Endothelial cell of umbilical vein (primary cell): ENCODE results near the gene CNTN5. TPM values are rescaled to one million over a fixed set of nuclear protein-coding genes. Genes with fewer than 3 reads are reported as not detected.
"Not testable (repeated sequence)": the region's sequence is repeated elsewhere in the genome, so short reads cannot be mapped to it uniquely, and the experiment has no call there.

ENCODE experiments used
- BruUV-seq: library from RNA; stranded (reverse); fragments of 400-500 nt; replicated peaks from 2 replicates; lab custom pipeline; 2021; lab: Mats Ljungman, UMichigan
- CTCF ChIA-PET: fragments of 300-600, 350-600 bp; sonication (Branson Sonifier 250); formaldehyde crosslinking; loops from one replicate; lab custom pipeline; 2021; ENCODE audit warnings: antibody characterized with exemption, inconsistent platforms; lab: Charles Lee
- POLR2A ChIA-PET: fragments of 300-600, 350-600 bp; sonication (Branson Sonifier 250); formaldehyde crosslinking; loops from one replicate; lab custom pipeline; 2021; ENCODE audit warnings: antibody characterized with exemption, inconsistent platforms; lab: Charles Lee
- DNase-seq: peaks from one replicate; pipeline ENCODE4 v3.0.0-alpha.2; 2011; ENCODE audit warnings: low read depth, low spot score
- FAIRE-seq: peaks from 2 replicates; lab custom pipeline; 2011; peaks lifted over from hg19 to GRCh38; lab: Jason Lieb, UNC
- H2AFZ ChIP-seq: 2 replicates; pipeline ENCODE4 v1.6.0; 2012; ENCODE audit warnings: low read depth, low read length, control low read depth, inconsistent platforms
- H3K27ac ChIP-seq: 2 replicates; pipeline ENCODE4 v1.5.1; 2011; ENCODE audit warnings: low read depth, mild to moderate bottlenecking, control low read depth, low read length, moderate library complexity; ENCODE audit not compliant: insufficient read depth
- H3K27me3 ChIP-seq, 2 experiments: 2 replicates each; pipeline versions ENCODE4 v1.6.0 to v1.6.1; 2011; ENCODE audit warnings: low read length in 2 of 2, mixed read lengths in 1 of 2; ENCODE audit not compliant: control insufficient read depth in 2 of 2, insufficient read depth in 2 of 2
- H3K36me3 ChIP-seq, 2 experiments: 2 replicates in 1 of 2; 3 replicates in 1 of 2; pipeline ENCODE4 v1.5.1; 2011; ENCODE audit warnings: low read length in 2 of 2, mild to moderate bottlenecking in 1 of 2, moderate library complexity in 1 of 2; ENCODE audit not compliant: control insufficient read depth in 2 of 2, insufficient read depth in 2 of 2; ENCODE audit errors: extremely low read depth in 1 of 2
- H3K4me1 ChIP-seq: 3 replicates; pipeline ENCODE4 v1.5.1; 2011; ENCODE audit warnings: mild to moderate bottlenecking, low read length; ENCODE audit not compliant: control insufficient read depth, insufficient read depth; ENCODE audit errors: extremely low read depth
- H3K4me2 ChIP-seq: 2 replicates; pipeline ENCODE4 v1.6.1; 2011; ENCODE audit warnings: low read length, control low read depth, mixed read lengths; ENCODE audit not compliant: insufficient read depth
- H3K4me3 ChIP-seq, 3 experiments: fragments of 200-600 bp in 1 of 3; sonication (generic), shearing (Covaris generic) in 1 of 3; replicated peaks in 1 of 3; 2 replicates each; pipeline ENCODE4 v1.5.1; 2011 to 2016; ENCODE audit warnings: control low read depth in 3 of 3, low read length in 3 of 3, mild to moderate bottlenecking in 2 of 3, inconsistent platforms in 1 of 3, low read depth in 1 of 3, moderate library complexity in 1 of 3; ENCODE audit not compliant: insufficient read depth in 1 of 3
- H3K79me2 ChIP-seq: 2 replicates; pipeline ENCODE4 v1.6.0; 2012; ENCODE audit warnings: low read length, inconsistent platforms; ENCODE audit not compliant: control insufficient read depth, insufficient read depth
- H3K9ac ChIP-seq: replicated peaks from 2 replicates; pipeline ENCODE3; 2011; ENCODE audit warnings: low read length, control low read depth; ENCODE audit not compliant: insufficient read depth; ENCODE audit errors: extremely low read depth
- H3K9me1 ChIP-seq: replicated peaks from 3 replicates; pipeline ENCODE4 v1.6.0; 2011; ENCODE audit warnings: mild to moderate bottlenecking, low read length; ENCODE audit not compliant: control insufficient read depth, insufficient read depth; ENCODE audit errors: extremely low read depth
- H3K9me3 ChIP-seq: replicated peaks from 2 replicates; pipeline ENCODE4 v1.5.1; 2012; ENCODE audit warnings: low read length, inconsistent platforms; ENCODE audit not compliant: control insufficient read depth, insufficient read depth
- H4K20me1 ChIP-seq: replicated peaks from 2 replicates; pipeline ENCODE3; 2011; ENCODE audit warnings: mild to moderate bottlenecking, low read length; ENCODE audit not compliant: control insufficient read depth, insufficient read depth; ENCODE audit errors: extremely low read depth
- EZH2 ChIP-seq: IDR thresholded peaks from 2 replicates; pipeline ENCODE4 v1.6.1; 2012; ENCODE audit warnings: borderline replicate concordance, low read depth, mild to moderate bottlenecking, moderate library complexity, low read length, inconsistent platforms; ENCODE audit not compliant: severe bottlenecking
- FOS ChIP-seq: IDR thresholded peaks from 2 replicates; pipeline ENCODE4 v1.6.1; 2011; ENCODE audit warnings: mild to moderate bottlenecking, low read length, moderate library complexity, borderline replicate concordance; ENCODE audit not compliant: insufficient read depth
- GATA2 ChIP-seq: IDR thresholded peaks from 2 replicates; pipeline ENCODE4 v1.7.0; 2011; ENCODE audit warnings: low read depth, mild to moderate bottlenecking, moderate library complexity, mixed read lengths, low read length; ENCODE audit not compliant: insufficient read length, insufficient read depth
- JUN ChIP-seq: IDR thresholded peaks from 2 replicates; pipeline ENCODE4 v1.6.1; 2011; ENCODE audit warnings: borderline replicate concordance, low read depth; ENCODE audit not compliant: insufficient read length, insufficient read depth
- MYC ChIP-seq: IDR thresholded peaks from one replicate; pipeline ENCODE4 v1.6.1; 2011; ENCODE audit warnings: mild to moderate bottlenecking, low read depth, low read length
- POLR2A ChIP-seq: IDR thresholded peaks from 2 replicates; pipeline ENCODE4 v1.6.1; 2012; ENCODE audit warnings: low read depth, mild to moderate bottlenecking, control low read depth, low read length
- POLR2AphosphoS5 ChIP-seq: IDR thresholded peaks from 2 replicates; pipeline ENCODE4 v1.6.1; 2012; ENCODE audit warnings: low read depth, mild to moderate bottlenecking, control low read depth, low read length, moderate library complexity; ENCODE audit not compliant: insufficient read depth
- dilution Hi-C: fragments of 300-500 bp; cut with MboI; formaldehyde crosslinking; loops from one replicate; pipeline ENCODE4 v1.15.0; 2019; ENCODE audit warnings: low sequenced_read_pairs; ENCODE audit not compliant: extremely low pct_ligation_motif_present
- intact Hi-C: fragments of 100-400 bp; cut with micrococcal nuclease; formaldehyde crosslinking; loops from one replicate; pipeline ENCODE4 v1.10.0; 2022
- polyA plus RNA-seq, 4 experiments: library from polyadenylated mRNA; depleted of rRNA in 3 of 4; stranded (reverse) in 3 of 4; unstranded in 1 of 4; fragments of >200 nt; gene quantifications; 2 replicates each; pipeline versions ENCODE4 v1.2.1 to v1.2.3, GENCODE V29; 2011 to 2012; ENCODE audit warnings: missing spikeins in 1 of 4
- total RNA-seq: library from RNA; stranded (reverse); gene quantifications from 2 replicates; pipeline ENCODE4 v1.2.3, GENCODE V29; 2021
- TF ChIP-seq, protein P1 (sequence below): IDR thresholded peaks from 2 replicates; pipeline ENCODE4 v1.6.1; 2011; ENCODE audit not compliant: insufficient read depth, insufficient read length
- TF ChIP-seq, protein P2 (sequence below), 2 donors: IDR thresholded peaks; 1 replicate in 1 of 2; 2 replicates in 1 of 2; pipeline ENCODE4 v1.5.1; 2011; ENCODE audit warnings: low read length in 2 of 2, mild to moderate bottlenecking in 2 of 2, moderate library complexity in 2 of 2, control low read depth in 1 of 2, inconsistent platforms in 1 of 2, low read depth in 1 of 2; ENCODE audit not compliant: insufficient read depth in 1 of 2; ENCODE audit errors: extremely low read depth in 1 of 2

Gene CNTN5
- total and polyA plus RNA-seq, 2 donors (not counting 3 experiments of a cell fraction or from before 2014, with no cell fraction given) = not detected

DNA sequence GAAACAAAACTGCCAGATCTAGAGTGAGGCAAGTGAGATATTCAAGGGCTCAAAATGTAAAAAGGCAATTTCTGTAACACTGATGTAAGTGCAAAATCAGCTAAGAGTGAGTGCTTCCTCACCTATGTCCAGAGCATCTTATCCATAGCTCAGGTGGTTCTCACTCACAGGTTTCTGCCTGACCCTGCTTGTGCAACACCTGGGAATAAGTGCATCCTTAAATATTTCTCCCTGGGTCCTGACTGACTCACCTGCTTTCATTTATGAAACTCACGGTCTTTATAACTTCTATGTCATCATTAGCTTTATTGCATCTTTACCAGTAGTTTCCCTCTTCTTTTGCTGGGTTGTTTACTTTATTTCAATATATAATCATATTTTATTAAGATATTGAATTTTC lies 260.6 kb downstream of the CNTN5 start:
- BruUV-seq = no TSS peak
- no peak for FAIRE-seq
- CTCF ChIA-PET = no interaction called here

GRCh38 chr11:99297925-99298324 lies 277.2 kb downstream of the CNTN5 start:
- H3K79me2 ChIP-seq, dilution Hi-C loops, H3K27me3 ChIP-seq, CTCF ChIA-PET, FAIRE-seq, H3K4me2 ChIP-seq, H3K4me1 ChIP-seq, H3K36me3 ChIP-seq, H3K27ac ChIP-seq, H2AFZ ChIP-seq, H4K20me1 ChIP-seq, H3K9ac ChIP-seq, POLR2A ChIA-PET, H3K4me3 ChIP-seq, BruUV-seq, DNase-seq, H3K9me3 ChIP-seq, H3K9me1 ChIP-seq, intact Hi-C loops: not testable (repeated sequence)

More for the DNA sequence above, 260.6 kb downstream of the CNTN5 start:
- Histone ChIP-seq H3K9ac (no peak overlapping the region), H3K79me2 (no peaks in the 10 kb centered on the region), H4K20me1 (no peaks in the 10 kb centered on the region), H2AFZ (no peak overlapping the region), H3K9me1 (no peaks in the 10 kb centered on the region), H3K27ac (no peak overlapping the region), H3K4me2 (no peak overlapping the region), H3K4me1 (no peaks in the 10 kb centered on the region), H3K4me3 (no peak overlapping the region), H3K27me3 (no peaks in the 10 kb centered on the region), H3K36me3 (no peaks in the 10 kb centered on the region), H3K9me3 (no peaks in the 10 kb centered on the region)
- POLR2A ChIA-PET = no interaction called here
- dilution Hi-C loops (no loop called here), intact Hi-C loops (no loop called here)
- DNase-seq = no peak
- no peak for TF ChIP-seq GATA2
- TF ChIP-seq MYC = no peak
- no peak for TF ChIP-seq EZH2
- TF ChIP-seq JUN = no peak
- no peak for TF ChIP-seq FOS
- TF ChIP-seq, protein P1, sequence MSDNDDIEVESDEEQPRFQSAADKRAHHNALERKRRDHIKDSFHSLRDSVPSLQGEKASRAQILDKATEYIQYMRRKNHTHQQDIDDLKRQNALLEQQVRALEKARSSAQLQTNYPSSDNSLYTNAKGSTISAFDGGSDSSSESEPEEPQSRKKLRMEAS = no peak
- TF ChIP-seq, protein P2, sequence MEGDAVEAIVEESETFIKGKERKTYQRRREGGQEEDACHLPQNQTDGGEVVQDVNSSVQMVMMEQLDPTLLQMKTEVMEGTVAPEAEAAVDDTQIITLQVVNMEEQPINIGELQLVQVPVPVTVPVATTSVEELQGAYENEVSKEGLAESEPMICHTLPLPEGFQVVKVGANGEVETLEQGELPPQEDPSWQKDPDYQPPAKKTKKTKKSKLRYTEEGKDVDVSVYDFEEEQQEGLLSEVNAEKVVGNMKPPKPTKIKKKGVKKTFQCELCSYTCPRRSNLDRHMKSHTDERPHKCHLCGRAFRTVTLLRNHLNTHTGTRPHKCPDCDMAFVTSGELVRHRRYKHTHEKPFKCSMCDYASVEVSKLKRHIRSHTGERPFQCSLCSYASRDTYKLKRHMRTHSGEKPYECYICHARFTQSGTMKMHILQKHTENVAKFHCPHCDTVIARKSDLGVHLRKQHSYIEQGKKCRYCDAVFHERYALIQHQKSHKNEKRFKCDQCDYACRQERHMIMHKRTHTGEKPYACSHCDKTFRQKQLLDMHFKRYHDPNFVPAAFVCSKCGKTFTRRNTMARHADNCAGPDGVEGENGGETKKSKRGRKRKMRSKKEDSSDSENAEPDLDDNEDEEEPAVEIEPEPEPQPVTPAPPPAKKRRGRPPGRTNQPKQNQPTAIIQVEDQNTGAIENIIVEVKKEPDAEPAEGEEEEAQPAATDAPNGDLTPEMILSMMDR (IDR thresholded peaks at IDR 0.05; ENCODE audit: extremely low read depth in 1 of 2, insufficient read depth in 1 of 2, low read depth in 1 of 2, low read length in 2 of 2) = no peak
- no peak for TF ChIP-seq POLR2AphosphoS5
- no peak for TF ChIP-seq POLR2A
